GM23338 (cell line): ENCODE data around the gene CNMD.

Experiments used
- CREB1 ChIP-seq: fragments of 250-450 bp; sonication (Bioruptor Pico); IDR thresholded peaks from 2 replicates; pipeline ENCODE4 v1.5.0; 2020; ENCODE audit warnings: low read depth, mild to moderate bottlenecking, moderate library complexity
- CTCF ChIP-seq, 2 experiments: fragments of 200-600 bp in 1 of 2; sonication (generic) in 1 of 2; conservative IDR thresholded peaks; 2 replicates each; pipeline versions ENCODE4 v1.5.1 to v1.6.1; 2016 to 2017; ENCODE audit warnings: antibody characterized with exemption in 2 of 2, low read depth in 2 of 2, mild to moderate bottlenecking in 2 of 2, moderate library complexity in 1 of 2
- EZH2 ChIP-seq: fragments of 200-600 bp; sonication (generic); IDR thresholded peaks from one replicate; pipeline ENCODE4 v1.8.0; 2017; ENCODE audit warnings: antibody characterized with exemption, mild to moderate bottlenecking, low read depth; ENCODE audit not compliant: unreplicated experiment
- EZH2phosphoT487 ChIP-seq: fragments of 200-600 bp; sonication (generic); IDR thresholded peaks from one replicate; pipeline ENCODE4 v1.8.1; 2018; ENCODE audit warnings: antibody characterized with exemption; ENCODE audit not compliant: unreplicated experiment
- JUNB ChIP-seq: IDR thresholded peaks from one replicate; pipeline ENCODE4 v1.6.1; 2016; ENCODE audit warnings: antibody characterized with exemption; ENCODE audit not compliant: unreplicated experiment
- NANOG ChIP-seq: IDR thresholded peaks from 2 replicates; pipeline ENCODE4 v1.6.1; 2016; ENCODE audit warnings: antibody characterized with exemption, borderline replicate concordance
- POLR2AphosphoS5 ChIP-seq: IDR thresholded peaks from 2 replicates; pipeline ENCODE4 v1.6.1; 2016; ENCODE audit warnings: antibody characterized with exemption, low read depth
- ZNF114 ChIP-seq: fragments of 250-450 bp; sonication (Bioruptor Pico); IDR thresholded peaks from 2 replicates; pipeline ENCODE4 v1.5.0; 2020; ENCODE audit warnings: mild to moderate bottlenecking, moderate library complexity
- TF ChIP-seq, protein P1 (sequence below): IDR thresholded peaks from one replicate; pipeline ENCODE4 v1.6.1; 2018; ENCODE audit warnings: antibody characterized with exemption; ENCODE audit not compliant: unreplicated experiment
- TF ChIP-seq, protein P2 (sequence below): fragments of 250-450 bp; sonication (Bioruptor Pico); IDR thresholded peaks from 2 replicates; pipeline ENCODE4 v1.5.0; 2020; ENCODE audit warnings: mild to moderate bottlenecking, moderate library complexity

GRCh38 chr13:52786766-52787165, 47.1 kb upstream of the CNMD start:
- TF ChIP-seq, protein P1, sequence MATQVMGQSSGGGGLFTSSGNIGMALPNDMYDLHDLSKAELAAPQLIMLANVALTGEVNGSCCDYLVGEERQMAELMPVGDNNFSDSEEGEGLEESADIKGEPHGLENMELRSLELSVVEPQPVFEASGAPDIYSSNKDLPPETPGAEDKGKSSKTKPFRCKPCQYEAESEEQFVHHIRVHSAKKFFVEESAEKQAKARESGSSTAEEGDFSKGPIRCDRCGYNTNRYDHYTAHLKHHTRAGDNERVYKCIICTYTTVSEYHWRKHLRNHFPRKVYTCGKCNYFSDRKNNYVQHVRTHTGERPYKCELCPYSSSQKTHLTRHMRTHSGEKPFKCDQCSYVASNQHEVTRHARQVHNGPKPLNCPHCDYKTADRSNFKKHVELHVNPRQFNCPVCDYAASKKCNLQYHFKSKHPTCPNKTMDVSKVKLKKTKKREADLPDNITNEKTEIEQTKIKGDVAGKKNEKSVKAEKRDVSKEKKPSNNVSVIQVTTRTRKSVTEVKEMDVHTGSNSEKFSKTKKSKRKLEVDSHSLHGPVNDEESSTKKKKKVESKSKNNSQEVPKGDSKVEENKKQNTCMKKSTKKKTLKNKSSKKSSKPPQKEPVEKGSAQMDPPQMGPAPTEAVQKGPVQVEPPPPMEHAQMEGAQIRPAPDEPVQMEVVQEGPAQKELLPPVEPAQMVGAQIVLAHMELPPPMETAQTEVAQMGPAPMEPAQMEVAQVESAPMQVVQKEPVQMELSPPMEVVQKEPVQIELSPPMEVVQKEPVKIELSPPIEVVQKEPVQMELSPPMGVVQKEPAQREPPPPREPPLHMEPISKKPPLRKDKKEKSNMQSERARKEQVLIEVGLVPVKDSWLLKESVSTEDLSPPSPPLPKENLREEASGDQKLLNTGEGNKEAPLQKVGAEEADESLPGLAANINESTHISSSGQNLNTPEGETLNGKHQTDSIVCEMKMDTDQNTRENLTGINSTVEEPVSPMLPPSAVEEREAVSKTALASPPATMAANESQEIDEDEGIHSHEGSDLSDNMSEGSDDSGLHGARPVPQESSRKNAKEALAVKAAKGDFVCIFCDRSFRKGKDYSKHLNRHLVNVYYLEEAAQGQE, result no peak
- TF ChIP-seq CTCF (conservative IDR thresholded peaks at IDR 0.05; ENCODE audit: low read depth in 2 of 2), result no peak
- no peak for TF ChIP-seq CREB1 (CRISPR knock-in tag)
- no peak for TF ChIP-seq ZNF114 (CRISPR knock-in tag)
- no peak for TF ChIP-seq POLR2AphosphoS5
- TF ChIP-seq JUNB, result no peak
- TF ChIP-seq EZH2, result no peak
- TF ChIP-seq, protein P2, sequence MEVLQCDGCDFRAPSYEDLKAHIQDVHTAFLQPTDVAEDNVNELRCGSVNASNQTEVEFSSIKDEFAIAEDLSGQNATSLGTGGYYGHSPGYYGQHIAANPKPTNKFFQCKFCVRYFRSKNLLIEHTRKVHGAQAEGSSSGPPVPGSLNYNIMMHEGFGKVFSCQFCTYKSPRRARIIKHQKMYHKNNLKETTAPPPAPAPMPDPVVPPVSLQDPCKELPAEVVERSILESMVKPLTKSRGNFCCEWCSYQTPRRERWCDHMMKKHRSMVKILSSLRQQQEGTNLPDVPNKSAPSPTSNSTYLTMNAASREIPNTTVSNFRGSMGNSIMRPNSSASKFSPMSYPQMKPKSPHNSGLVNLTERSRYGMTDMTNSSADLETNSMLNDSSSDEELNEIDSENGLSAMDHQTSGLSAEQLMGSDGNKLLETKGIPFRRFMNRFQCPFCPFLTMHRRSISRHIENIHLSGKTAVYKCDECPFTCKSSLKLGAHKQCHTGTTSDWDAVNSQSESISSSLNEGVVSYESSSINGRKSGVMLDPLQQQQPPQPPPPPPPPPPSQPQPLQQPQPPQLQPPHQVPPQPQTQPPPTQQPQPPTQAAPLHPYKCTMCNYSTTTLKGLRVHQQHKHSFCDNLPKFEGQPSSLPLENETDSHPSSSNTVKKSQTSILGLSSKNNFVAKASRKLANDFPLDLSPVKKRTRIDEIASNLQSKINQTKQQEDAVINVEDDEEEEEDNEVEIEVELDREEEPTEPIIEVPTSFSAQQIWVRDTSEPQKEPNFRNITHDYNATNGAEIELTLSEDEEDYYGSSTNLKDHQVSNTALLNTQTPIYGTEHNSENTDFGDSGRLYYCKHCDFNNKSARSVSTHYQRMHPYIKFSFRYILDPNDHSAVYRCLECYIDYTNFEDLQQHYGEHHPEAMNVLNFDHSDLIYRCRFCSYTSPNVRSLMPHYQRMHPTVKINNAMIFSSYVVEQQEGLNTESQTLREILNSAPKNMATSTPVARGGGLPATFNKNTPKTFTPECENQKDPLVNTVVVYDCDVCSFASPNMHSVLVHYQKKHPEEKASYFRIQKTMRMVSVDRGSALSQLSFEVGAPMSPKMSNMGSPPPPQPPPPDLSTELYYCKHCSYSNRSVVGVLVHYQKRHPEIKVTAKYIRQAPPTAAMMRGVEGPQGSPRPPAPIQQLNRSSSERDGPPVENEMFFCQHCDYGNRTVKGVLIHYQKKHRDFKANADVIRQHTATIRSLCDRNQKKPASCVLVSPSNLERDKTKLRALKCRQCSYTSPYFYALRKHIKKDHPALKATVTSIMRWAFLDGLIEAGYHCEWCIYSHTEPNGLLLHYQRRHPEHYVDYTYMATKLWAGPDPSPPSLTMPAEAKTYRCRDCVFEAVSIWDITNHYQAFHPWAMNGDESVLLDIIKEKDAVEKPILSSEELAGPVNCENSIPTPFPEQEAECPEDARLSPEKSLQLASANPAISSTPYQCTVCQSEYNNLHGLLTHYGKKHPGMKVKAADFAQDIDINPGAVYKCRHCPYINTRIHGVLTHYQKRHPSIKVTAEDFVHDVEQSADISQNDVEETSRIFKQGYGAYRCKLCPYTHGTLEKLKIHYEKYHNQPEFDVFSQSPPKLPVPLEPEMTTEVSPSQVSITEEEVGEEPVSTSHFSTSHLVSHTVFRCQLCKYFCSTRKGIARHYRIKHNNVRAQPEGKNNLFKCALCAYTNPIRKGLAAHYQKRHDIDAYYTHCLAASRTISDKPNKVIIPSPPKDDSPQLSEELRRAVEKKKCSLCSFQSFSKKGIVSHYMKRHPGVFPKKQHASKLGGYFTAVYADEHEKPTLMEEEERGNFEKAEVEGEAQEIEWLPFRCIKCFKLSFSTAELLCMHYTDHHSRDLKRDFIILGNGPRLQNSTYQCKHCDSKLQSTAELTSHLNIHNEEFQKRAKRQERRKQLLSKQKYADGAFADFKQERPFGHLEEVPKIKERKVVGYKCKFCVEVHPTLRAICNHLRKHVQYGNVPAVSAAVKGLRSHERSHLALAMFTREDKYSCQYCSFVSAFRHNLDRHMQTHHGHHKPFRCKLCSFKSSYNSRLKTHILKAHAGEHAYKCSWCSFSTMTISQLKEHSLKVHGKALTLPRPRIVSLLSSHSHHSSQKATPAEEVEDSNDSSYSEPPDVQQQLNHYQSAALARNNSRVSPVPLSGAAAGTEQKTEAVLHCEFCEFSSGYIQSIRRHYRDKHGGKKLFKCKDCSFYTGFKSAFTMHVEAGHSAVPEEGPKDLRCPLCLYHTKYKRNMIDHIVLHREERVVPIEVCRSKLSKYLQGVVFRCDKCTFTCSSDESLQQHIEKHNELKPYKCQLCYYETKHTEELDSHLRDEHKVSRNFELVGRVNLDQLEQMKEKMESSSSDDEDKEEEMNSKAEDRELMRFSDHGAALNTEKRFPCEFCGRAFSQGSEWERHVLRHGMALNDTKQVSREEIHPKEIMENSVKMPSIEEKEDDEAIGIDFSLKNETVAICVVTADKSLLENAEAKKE, result no peak
- TF ChIP-seq EZH2phosphoT487, result no peak
- no peak for TF ChIP-seq NANOG
